Measurements from ENCODE around the gene PACRG. TPM values are rescaled to one million over a fixed set of nuclear protein-coding genes. Genes with fewer than 3 reads are reported as not detected.

PACRG gene
- total RNA-seq, 2 experiments from 2014 or later, result not detected

DNA sequence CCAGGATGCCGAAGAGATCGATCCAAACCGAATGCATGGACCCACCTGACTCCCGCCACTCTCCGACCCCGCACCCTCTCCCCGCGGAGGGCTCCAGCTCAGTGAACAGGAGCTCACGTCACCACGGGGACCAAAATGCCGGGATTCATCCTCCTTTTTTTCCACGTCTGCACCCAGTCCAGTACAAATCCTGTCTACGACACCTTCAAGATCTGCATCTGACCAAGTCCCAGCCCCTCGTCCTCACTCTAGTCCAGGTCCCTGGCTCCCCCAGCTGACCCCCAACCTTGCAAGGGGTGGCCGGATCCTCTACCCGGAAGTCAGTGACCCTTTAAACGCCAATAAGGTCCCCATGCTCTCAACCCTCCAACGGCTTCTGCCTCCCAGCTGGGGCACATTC lies 593.9 kb downstream of the PACRG start:
- ATAC-seq, result no peak
- Mint-ChIP-seq H3K27ac (no peak overlapping the region), H3K27me3 (peaks cover 9% of the 10 kb centered on the region), H3K36me3 (ENCODE audit: low read depth) (no peaks in the 10 kb centered on the region), H3K4me1 (no peaks in the 10 kb centered on the region), H3K4me3 (no peak overlapping the region), H3K9me3 (ENCODE audit: low read depth) (no peaks in the 10 kb centered on the region)
- CTCF ChIA-PET, result no interaction called here
- POLR2A ChIA-PET, result no interaction called here
- DNase-seq, result no peak
- intact Hi-C loops (cut with DNase I, micrococcal nuclease), result no loop called here

DNA sequence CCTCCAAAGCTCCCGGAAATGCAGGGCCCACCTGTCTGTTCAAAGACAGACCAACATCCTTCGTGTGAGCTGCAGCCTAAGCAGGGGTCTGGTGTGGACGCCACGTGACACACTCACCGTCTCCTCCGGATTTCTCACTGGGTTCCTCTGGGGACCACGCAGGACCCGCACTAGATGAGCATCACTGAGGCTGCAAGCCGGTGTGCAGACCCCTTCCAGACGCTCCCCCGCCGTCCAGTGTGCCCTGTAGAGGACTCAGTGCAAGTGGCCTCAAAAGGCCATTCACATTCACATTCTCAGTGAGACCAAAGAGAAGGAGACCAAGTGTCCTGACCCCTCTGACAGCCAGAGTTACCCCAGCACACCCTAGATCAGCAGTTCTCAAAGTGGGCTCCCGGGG lies 595.5 kb downstream of the PACRG start:
- no peaks in the 10 kb centered on the region for H3K36me3 Mint-ChIP-seq (ENCODE audit: low read depth)
- no peak for ATAC-seq

DNA sequence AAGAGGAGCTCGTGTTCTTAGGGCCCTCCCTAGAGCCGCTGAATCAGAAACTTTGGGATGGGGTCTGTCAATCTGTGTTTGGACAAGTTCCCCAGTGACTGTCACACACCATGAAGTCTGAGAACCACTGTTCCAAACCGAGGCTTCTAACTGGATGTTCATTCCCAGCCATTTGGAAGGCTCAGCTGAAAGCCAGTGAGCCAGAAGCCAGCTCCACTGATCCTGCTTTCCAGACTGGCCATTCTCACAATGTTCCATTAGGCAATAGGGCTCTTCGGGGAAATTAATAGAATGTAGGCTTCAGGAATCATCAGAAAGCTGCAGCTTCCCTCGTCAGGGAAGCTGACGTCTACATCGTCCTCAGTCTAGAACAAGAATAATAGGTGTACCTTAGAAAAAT lies 595.9 kb downstream of the PACRG start:
- POLR2A ChIA-PET, result no interaction called here
- intact Hi-C loops (cut with DNase I, micrococcal nuclease), result no loop called here
- Mint-ChIP-seq H3K9me3 (ENCODE audit: low read depth) (no peaks in the 10 kb centered on the region), H3K36me3 (ENCODE audit: low read depth) (no peaks in the 10 kb centered on the region), H3K4me1 (no peaks in the 10 kb centered on the region), H3K4me3 (no peak overlapping the region), H3K27me3 (peaks cover 9% of the 10 kb centered on the region), H3K27ac (no peak overlapping the region)
- ATAC-seq (no peak), DNase-seq (no peak)
- CTCF ChIA-PET, result no interaction called here

More for the DNA sequence above, 595.5 kb downstream of the PACRG start:
- Mint-ChIP-seq H3K27me3 (peaks cover 9% of the 10 kb centered on the region), H3K27ac (no peak overlapping the region), H3K4me1 (no peaks in the 10 kb centered on the region), H3K9me3 (ENCODE audit: low read depth) (no peaks in the 10 kb centered on the region), H3K4me3 (no peak overlapping the region)
- intact Hi-C loops (cut with DNase I, micrococcal nuclease), result no loop called here
- POLR2A ChIA-PET, result no interaction called here
- no peak for DNase-seq
- CTCF ChIA-PET, result no interaction called here

DNA sequence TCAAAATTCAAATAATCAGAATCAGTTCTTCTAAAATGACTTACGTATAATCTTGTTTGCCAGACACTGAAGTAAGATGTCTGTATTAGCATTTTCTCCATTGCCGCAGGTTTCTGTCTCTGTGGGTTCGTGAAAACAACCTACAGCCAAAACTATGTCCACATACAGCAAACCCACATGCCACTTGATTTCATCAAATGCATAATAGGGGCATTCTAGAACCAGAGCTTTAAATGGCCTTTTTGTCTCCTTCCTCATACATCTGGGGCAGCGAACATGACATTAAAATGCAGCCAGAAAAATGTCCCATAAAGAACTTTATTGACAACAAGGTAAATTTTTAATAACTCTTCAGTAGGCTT lies 596.5 kb downstream of the PACRG start:
- no peaks in the 10 kb centered on the region for H3K9me3 Mint-ChIP-seq (ENCODE audit: low read depth)
- POLR2A ChIA-PET, result no interaction called here
- ATAC-seq (no peak), DNase-seq (no peak)
- H3K27ac Mint-ChIP-seq, result no peak overlapping the region
- CTCF ChIA-PET, result no interaction called here
- H3K4me1 Mint-ChIP-seq, result no peaks in the 10 kb centered on the region
- no peaks in the 10 kb centered on the region for H3K36me3 Mint-ChIP-seq (ENCODE audit: low read depth)
- H3K4me3 Mint-ChIP-seq, result no peak overlapping the region
- intact Hi-C loops (cut with DNase I, micrococcal nuclease), result no loop called here
- H3K27me3 Mint-ChIP-seq, result peaks cover 9% of the 10 kb centered on the region

DNA sequence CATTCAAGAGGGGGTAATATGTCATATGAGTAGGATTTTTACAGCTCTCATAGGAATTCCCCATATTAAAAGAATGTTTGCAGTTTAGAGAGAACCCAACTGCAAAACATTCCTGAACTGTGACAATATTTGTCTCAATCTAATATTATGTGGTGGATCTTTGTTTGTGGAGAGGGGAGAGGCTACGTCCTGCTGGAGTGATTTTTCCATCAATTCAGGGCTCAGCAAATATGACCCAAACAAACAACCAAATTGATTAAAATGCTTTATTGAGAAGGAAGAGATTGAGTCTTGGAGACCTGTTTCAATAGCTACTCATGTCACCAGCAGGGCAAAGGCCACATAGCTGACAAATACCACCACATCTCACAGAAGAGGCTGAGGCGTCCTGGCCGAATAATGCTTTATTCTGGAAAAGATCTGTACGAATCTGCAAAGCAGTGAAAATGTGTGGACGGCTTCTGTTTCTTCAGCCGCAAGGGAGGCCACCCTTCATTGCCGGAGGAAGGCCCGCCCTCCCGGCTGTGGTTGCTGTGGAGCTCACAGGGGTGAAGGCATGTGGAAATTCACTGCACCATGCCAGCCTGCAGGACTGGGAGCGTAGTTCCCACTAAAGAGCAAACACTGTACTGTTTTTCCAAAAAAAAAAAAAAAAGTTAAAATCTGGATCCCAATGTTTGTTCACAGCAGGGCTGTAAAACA lies 597.1 kb downstream of the PACRG start:
- Mint-ChIP-seq H3K27me3 (peaks cover 7% of the 10 kb centered on the region), H3K36me3 (ENCODE audit: low read depth) (no peaks in the 10 kb centered on the region), H3K4me3 (no peak overlapping the region), H3K4me1 (no peaks in the 10 kb centered on the region), H3K27ac (no peak overlapping the region), H3K9me3 (ENCODE audit: low read depth) (no peaks in the 10 kb centered on the region)
- ChIA-PET POLR2A (interaction anchor here (0.7 kb wide), 1 partner anchor 866 kb away, joined by 3 read pairs; no protein-coding TSS in a partner anchor), CTCF (interaction anchor here (1.0 kb wide), 1 partner anchor 13 kb away, joined by 4 read pairs; no protein-coding TSS in a partner anchor)
- DNase-seq, result no peak
- intact Hi-C loops (cut with DNase I, micrococcal nuclease), result no loop called here
- ATAC-seq, result no peak

DNA sequence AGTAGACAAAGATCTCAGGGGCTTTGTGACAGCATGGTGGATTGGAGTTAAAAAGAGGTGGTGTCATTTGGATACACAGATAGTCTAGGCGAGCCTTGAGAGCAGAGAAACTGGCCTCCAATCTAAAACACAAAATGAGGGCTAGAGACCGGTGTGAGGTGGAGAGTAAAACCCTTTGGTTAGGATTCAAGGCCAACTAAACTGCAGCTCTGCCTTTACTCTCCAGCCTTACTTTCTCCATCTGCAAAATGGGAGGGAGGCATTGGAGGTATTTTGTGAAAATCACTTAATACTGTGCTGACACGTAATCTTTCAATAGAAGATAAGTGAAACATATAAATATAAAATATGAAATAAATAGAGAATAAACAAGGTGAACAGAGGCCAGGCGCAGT lies 597.6 kb downstream of the PACRG start:
- H3K4me1 Mint-ChIP-seq, result no peaks in the 10 kb centered on the region
- no peak overlapping the region for H3K4me3 Mint-ChIP-seq
- H3K27me3 Mint-ChIP-seq, result peaks cover 7% of the 10 kb centered on the region
- intact Hi-C loops (cut with DNase I, micrococcal nuclease), result no loop called here
- no peaks in the 10 kb centered on the region for H3K36me3 Mint-ChIP-seq (ENCODE audit: low read depth)
- ChIA-PET CTCF (interaction anchor here (1.0 kb wide), 1 partner anchor 14 kb away, joined by 4 read pairs; no protein-coding TSS in a partner anchor), POLR2A (no interaction called here)
- DNase-seq (no peak), ATAC-seq (no peak)
- no peaks in the 10 kb centered on the region for H3K9me3 Mint-ChIP-seq (ENCODE audit: low read depth)
- H3K27ac Mint-ChIP-seq, result no peak overlapping the region

DNA sequence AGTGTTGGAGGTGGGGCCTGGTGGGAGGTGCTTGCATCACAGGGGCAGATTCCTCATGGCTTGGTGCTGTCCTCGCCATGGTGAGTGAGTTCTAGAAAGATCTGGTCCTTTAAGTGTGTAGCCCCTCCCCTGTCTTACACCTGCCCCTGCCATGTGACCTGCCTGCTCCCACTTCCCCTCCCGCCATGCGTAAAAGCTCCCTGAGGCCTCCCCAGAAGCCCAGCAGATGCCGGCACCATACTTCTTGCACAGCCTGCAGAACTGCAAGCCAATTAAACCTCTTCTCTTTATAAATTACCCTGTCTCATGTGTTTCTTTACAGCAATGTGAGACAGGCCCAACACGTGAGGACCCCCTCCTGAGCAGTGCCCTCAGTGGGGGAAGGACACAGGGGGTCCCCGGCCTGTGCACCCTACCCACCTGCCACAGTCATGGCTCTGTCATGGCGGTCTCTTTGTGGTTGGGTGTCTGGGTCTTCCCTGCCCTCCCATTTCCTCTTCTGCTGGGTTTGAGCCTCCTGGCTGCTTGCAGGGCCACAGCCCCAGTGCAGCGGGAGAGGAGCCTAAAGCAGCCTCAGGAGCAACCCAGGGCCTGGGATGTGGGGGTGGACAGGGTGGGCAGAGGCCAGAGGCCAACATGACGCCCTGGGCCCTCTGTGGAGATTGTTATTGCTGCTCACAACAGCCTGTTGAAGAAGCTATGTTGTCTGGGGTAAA lies 599.5 kb downstream of the PACRG start:
- Mint-ChIP-seq H3K4me1 (no peaks in the 10 kb centered on the region), H3K27me3 (peaks cover 9% of the 10 kb centered on the region), H3K9me3 (ENCODE audit: low read depth) (no peaks in the 10 kb centered on the region), H3K4me3 (no peak overlapping the region), H3K36me3 (ENCODE audit: low read depth) (no peaks in the 10 kb centered on the region), H3K27ac (no peak overlapping the region)
- intact Hi-C loops (cut with DNase I, micrococcal nuclease), result no loop called here
- ATAC-seq (no peak), DNase-seq (no peak)
- CTCF ChIA-PET, result no interaction called here
- POLR2A ChIA-PET, result no interaction called here

DNA sequence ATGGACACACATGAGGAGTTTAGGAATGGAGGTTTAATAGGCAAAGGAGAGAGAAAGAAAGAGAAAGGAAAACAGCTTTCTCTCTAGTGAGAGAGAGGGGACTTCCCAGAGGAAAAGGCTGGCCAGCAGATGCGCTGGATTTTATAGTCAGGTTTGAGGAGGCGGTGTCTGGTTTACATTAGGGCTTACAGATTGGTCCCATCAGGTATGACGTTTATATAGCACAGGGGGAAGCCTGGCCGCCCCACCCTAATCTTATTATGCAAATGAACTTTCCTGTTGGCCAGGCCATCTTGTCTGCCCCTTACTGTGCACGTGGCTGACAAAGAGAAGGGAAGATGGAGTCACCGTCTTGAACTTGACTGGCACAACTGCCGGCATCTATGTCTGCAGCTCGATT lies 600.1 kb downstream of the PACRG start:
- CTCF ChIA-PET, result no interaction called here

DNA sequence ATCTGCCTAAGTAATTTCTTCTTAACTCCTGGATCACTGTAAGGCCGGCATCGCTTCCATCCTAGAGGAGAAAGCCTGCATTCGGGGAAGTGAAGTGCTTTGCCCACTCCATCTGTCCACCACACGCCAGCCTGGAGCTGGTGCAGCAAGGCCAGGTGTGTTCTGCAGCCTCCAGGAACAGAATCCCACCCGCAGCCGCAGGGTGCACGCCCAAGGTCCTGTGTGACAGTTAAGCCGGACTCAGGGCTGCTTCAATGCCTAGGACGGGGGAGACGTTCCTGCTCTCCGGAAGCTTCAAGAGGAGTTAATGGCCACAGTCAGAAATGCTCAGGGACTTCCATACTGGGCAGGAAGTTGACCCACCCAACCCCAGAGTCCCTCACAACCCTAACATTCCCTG lies 600.6 kb downstream of the PACRG start:
- Mint-ChIP-seq H3K4me3 (no peak overlapping the region), H3K4me1 (no peaks in the 10 kb centered on the region), H3K36me3 (ENCODE audit: low read depth) (no peaks in the 10 kb centered on the region), H3K9me3 (ENCODE audit: low read depth) (no peaks in the 10 kb centered on the region), H3K27me3 (peaks cover 13% of the 10 kb centered on the region), H3K27ac (no peak overlapping the region)
- intact Hi-C loops (cut with DNase I, micrococcal nuclease), result no loop called here
- ATAC-seq (no peak), DNase-seq (no peak)
- CTCF ChIA-PET, result interaction anchor here (0.5 kb wide), 1 partner anchor 52 kb away, joined by 3 read pairs; no protein-coding TSS in a partner anchor
- POLR2A ChIA-PET, result no interaction called here

More for the DNA sequence above, 600.1 kb downstream of the PACRG start:
- Mint-ChIP-seq H3K4me1 (no peaks in the 10 kb centered on the region), H3K36me3 (ENCODE audit: low read depth) (no peaks in the 10 kb centered on the region), H3K4me3 (no peak overlapping the region), H3K27ac (no peak overlapping the region), H3K27me3 (peaks cover 13% of the 10 kb centered on the region), H3K9me3 (ENCODE audit: low read depth) (no peaks in the 10 kb centered on the region)
- no peak for ATAC-seq
- POLR2A ChIA-PET, result no interaction called here
- DNase-seq, result no peak
- intact Hi-C loops (cut with DNase I, micrococcal nuclease), result no loop called here

DNA sequence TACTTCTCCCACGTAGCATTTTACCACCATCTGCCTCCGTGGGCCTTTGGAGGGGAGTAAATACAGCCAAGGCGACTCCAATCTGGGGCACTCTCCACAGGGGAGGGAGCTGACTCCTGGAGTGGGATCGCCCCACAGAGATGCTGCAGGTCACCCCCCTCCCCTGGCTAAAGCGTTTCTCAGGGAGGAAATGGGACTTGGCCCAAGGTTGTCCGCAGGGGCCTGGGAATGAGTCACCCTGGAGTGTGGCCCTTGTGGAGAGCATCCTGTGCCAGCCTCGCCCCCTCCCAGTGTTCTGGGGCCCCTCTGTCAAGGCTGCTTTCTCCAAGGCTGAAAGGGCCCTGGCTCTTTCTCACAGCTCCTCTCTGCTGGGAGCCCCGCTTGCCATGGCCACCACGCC lies 602.2 kb downstream of the PACRG start:
- no peak for ATAC-seq
- ChIA-PET CTCF (no interaction called here), POLR2A (no interaction called here)

DNA sequence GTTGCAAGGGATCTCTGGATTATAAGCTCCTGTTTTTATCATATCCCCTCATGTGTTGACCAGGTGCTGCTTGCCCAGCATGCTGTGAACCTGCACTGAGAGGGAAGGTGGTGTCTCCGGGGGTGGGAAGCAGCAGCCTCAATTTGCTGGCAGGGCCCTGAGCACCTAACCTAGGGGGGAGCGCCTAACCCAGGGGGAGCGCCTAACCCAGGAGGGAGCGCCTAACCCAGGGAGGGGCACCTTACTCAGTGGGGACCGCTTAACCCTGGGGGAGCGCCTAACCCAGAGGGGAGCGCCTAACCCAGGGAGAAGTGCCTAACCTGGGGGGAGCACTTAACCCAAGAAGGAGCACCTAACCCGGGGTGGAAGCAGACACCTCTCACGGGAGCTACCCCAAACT lies 603.5 kb downstream of the PACRG start:
- DNase-seq (no peak), ATAC-seq (no peak)
- Mint-ChIP-seq H3K4me1 (no peaks in the 10 kb centered on the region), H3K4me3 (no peak overlapping the region), H3K9me3 (ENCODE audit: low read depth) (no peaks in the 10 kb centered on the region), H3K27me3 (peaks cover 10% of the 10 kb centered on the region), H3K36me3 (ENCODE audit: low read depth) (no peaks in the 10 kb centered on the region), H3K27ac (no peak overlapping the region)
- CTCF ChIA-PET, result no interaction called here
- POLR2A ChIA-PET, result no interaction called here
- intact Hi-C loops (cut with DNase I, micrococcal nuclease), result no loop called here

More for the DNA sequence above, 602.2 kb downstream of the PACRG start:
- Mint-ChIP-seq H3K4me3 (no peak overlapping the region), H3K27ac (no peak overlapping the region), H3K36me3 (ENCODE audit: low read depth) (no peaks in the 10 kb centered on the region), H3K9me3 (ENCODE audit: low read depth) (no peaks in the 10 kb centered on the region), H3K4me1 (no peaks in the 10 kb centered on the region), H3K27me3 (peaks cover 9% of the 10 kb centered on the region)
- intact Hi-C loops (cut with DNase I, micrococcal nuclease), result no loop called here
- DNase-seq, result no peak

DNA sequence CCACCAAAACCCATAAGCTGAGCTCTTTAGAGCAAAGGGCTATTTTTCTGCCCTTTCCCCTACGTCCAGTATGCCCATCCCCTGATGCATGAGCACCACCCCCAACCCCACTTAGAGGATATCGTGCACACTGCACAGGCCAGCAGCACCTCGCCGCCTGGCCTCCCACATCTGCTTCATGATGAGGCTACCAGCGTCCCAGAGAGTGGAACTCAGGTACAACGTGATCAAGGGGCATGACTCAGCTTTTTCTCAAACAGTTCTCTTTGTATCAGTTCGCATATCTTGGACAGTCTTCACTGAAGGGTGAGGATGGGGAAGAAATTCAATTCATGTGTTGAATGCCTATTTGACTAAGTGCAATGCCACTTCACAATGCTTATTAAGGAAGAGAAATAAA lies 604.8 kb downstream of the PACRG start:
- no peak for DNase-seq
- Mint-ChIP-seq H3K4me3 (no peak overlapping the region), H3K27me3 (peaks cover 15% of the 10 kb centered on the region), H3K36me3 (ENCODE audit: low read depth) (no peaks in the 10 kb centered on the region), H3K4me1 (no peaks in the 10 kb centered on the region), H3K27ac (no peak overlapping the region), H3K9me3 (ENCODE audit: low read depth) (no peaks in the 10 kb centered on the region)
- POLR2A ChIA-PET, result no interaction called here
- CTCF ChIA-PET, result no interaction called here
- intact Hi-C loops (cut with DNase I, micrococcal nuclease), result no loop called here
- ATAC-seq, result no peak
